MM.1S (cell line): ENCODE measurements around the gene TNFRSF8.

Source experiments
- DNase-seq: peaks from one replicate; pipeline ENCODE4 v3.0.0-alpha.2; 2015
- H2AFZ ChIP-seq: fragments of 300-600 bp; sonication (generic); 2 replicates; pipeline ENCODE4 v1.6.0; 2016; ENCODE audit warnings: antibody characterized with exemption, low read length
- H3F3A ChIP-seq: fragments of 300-600 bp; sonication (generic); 2 replicates; pipeline ENCODE4 v1.6.1; 2016; ENCODE audit warnings: mild to moderate bottlenecking, antibody characterized with exemption, low read length, moderate library complexity, mixed read lengths; ENCODE audit not compliant: insufficient read depth
- H3K27ac ChIP-seq: fragments of 300-600 bp; sonication (generic); 2 replicates; pipeline ENCODE4 v1.5.1; 2016; ENCODE audit warnings: mild to moderate bottlenecking, low read length
- H3K27me3 ChIP-seq: fragments of 300-600 bp; sonication (generic); replicated peaks from 2 replicates; pipeline ENCODE4 v1.6.0; 2016; ENCODE audit warnings: low read length; ENCODE audit not compliant: insufficient read depth
- H3K36me3 ChIP-seq: fragments of 300-600 bp; sonication (generic); replicated peaks from 2 replicates; pipeline ENCODE4 v1.6.1; 2016; ENCODE audit warnings: mild to moderate bottlenecking, low read length, mixed read lengths; ENCODE audit not compliant: insufficient read depth
- H3K4me1 ChIP-seq: fragments of 300-600 bp; sonication (generic); 2 replicates; pipeline ENCODE4 v1.6.1; 2016; ENCODE audit warnings: low read length, mixed read lengths
- H3K4me2 ChIP-seq: fragments of 300-600 bp; sonication (generic); 2 replicates; pipeline ENCODE4 v1.6.0; 2016; ENCODE audit warnings: low read depth, low read length
- H3K4me3 ChIP-seq: fragments of 300-600 bp; sonication (generic); 2 replicates; pipeline ENCODE4 v1.5.1; 2016; ENCODE audit warnings: low read length, mixed read lengths
- H3K79me2 ChIP-seq: fragments of 300-600 bp; sonication (generic); 2 replicates; pipeline ENCODE4 v1.6.1; 2016; ENCODE audit warnings: mixed run types, low read length, mixed read lengths
- H3K9ac ChIP-seq: fragments of 300-600 bp; sonication (generic); 2 replicates; pipeline ENCODE4 v1.6.1; 2016; ENCODE audit warnings: low read length, mixed read lengths
- H3K9me2 ChIP-seq: fragments of 300-600 bp; sonication (generic); replicated peaks from 2 replicates; pipeline ENCODE4 v1.6.1; 2016; ENCODE audit warnings: mild to moderate bottlenecking, low read length, mixed read lengths; ENCODE audit not compliant: insufficient read depth
- H3K9me3 ChIP-seq: fragments of 300-600 bp; sonication (generic); replicated peaks from 2 replicates; pipeline ENCODE4 v1.6.1; 2016; ENCODE audit warnings: mild to moderate bottlenecking, low read length, mixed read lengths; ENCODE audit not compliant: insufficient read depth
- H4K20me1 ChIP-seq: fragments of 300-600 bp; sonication (generic); 2 replicates; pipeline ENCODE4 v1.6.1; 2016; ENCODE audit warnings: mild to moderate bottlenecking, low read length, moderate library complexity, mixed read lengths; ENCODE audit not compliant: insufficient read depth
- CTCF ChIP-seq: fragments of 300-600 bp; sonication (generic); IDR thresholded peaks from 2 replicates; pipeline ENCODE4 v1.5.1; 2016; ENCODE audit warnings: antibody characterized with exemption, low read length, mixed read lengths
- EZH2 ChIP-seq: fragments of 300-600 bp; sonication (generic); optimal IDR thresholded peaks from 2 replicates; pipeline ENCODE3; 2017; ENCODE audit warnings: low read depth, mild to moderate bottlenecking, antibody characterized with exemption, low read length, mixed read lengths
- EZH2phosphoT487 ChIP-seq: fragments of 300-600 bp; sonication (generic); IDR thresholded peaks from 2 replicates; pipeline ENCODE4 v1.6.1; 2018; ENCODE audit warnings: antibody characterized with exemption, low read length

TNFRSF8 gene

GRCh38 chr1:12075195-12076114, 12.4 kb downstream of the TNFRSF8 start:
- no peak for DNase-seq
- Histone ChIP-seq H4K20me1 (no peaks in the 10 kb centered on the region), H3K79me2 (no peaks in the 10 kb centered on the region), H3K4me3 (no peak overlapping the region), H3K27me3 (peaks cover 5% of the 10 kb centered on the region; the same call in 1 of the 2 replicates), H3K4me2 (no peak overlapping the region), H3K27ac (no peak overlapping the region), H3K9me3 (no peaks in the 10 kb centered on the region), H3K4me1 (peaks cover 11% of the 10 kb centered on the region; the same call in 1 of the 2 replicates), H3F3A (0 out of 2 replicates have a peak, but pooled peaks cover 4% of the 10 kb centered on the region), H3K36me3 (no peaks in the 10 kb centered on the region), H3K9ac (no peak overlapping the region), H3K9me2 (no peaks in the 10 kb centered on the region), H2AFZ (no peak overlapping the region)
- TF ChIP-seq EZH2phosphoT487 (no peak), CTCF (no peak), EZH2 (no peak)

- Histone ChIP-seq H2AFZ (no peak overlapping the region), H3K4me1 (peaks cover 11% of the 10 kb centered on the region; the same call in 1 of the 2 replicates), H3K36me3 (no peaks in the 10 kb centered on the region), H3K79me2 (no peaks in the 10 kb centered on the region), H3K9me2 (no peaks in the 10 kb centered on the region), H3F3A (0 out of 2 replicates have a peak, but pooled peaks cover 4% of the 10 kb centered on the region), H3K4me2 (no peak overlapping the region), H3K9me3 (no peaks in the 10 kb centered on the region), H3K27me3 (peaks cover 5% of the 10 kb centered on the region; the same call in 1 of the 2 replicates), H3K4me3 (no peak overlapping the region), H4K20me1 (no peaks in the 10 kb centered on the region), H3K27ac (no peak overlapping the region), H3K9ac (no peak overlapping the region)
- no peak for DNase-seq
- TF ChIP-seq EZH2phosphoT487, result no peak
- TF ChIP-seq CTCF, result no peak
- no peak for TF ChIP-seq EZH2
Observed at GRCh38 chr1:12076425-12077005, 13.4 kb downstream of the TNFRSF8 start.

- no peak for DNase-seq
- Histone ChIP-seq H3K79me2 (no peaks in the 10 kb centered on the region), H3K4me3 (peak overlapping the region; percentile 35; the same call in 1 of the 2 replicates), H3K4me2 (peak overlapping the region; percentile 66), H3K36me3 (no peaks in the 10 kb centered on the region), H3K9ac (no peak overlapping the region), H3K27me3 (peaks cover 5% of the 10 kb centered on the region; the same call in 1 of the 2 replicates), H2AFZ (peak overlapping the region; percentile 84), H3K4me1 (peaks cover 11% of the 10 kb centered on the region; the same call in 1 of the 2 replicates), H4K20me1 (no peaks in the 10 kb centered on the region), H3K9me3 (no peaks in the 10 kb centered on the region), H3F3A (0 out of 2 replicates have a peak, but pooled peaks cover 4% of the 10 kb centered on the region), H3K9me2 (no peaks in the 10 kb centered on the region), H3K27ac (no peak overlapping the region)
- TF ChIP-seq CTCF, result no peak
- TF ChIP-seq EZH2phosphoT487, result no peak
- no peak for TF ChIP-seq EZH2
Observed at GRCh38 chr1:12078575-12078937, 15.5 kb downstream of the TNFRSF8 start.
